Loucy (cell line): ENCODE measurements around the gene CCDC3.

ENCODE experiments used
- CTCF ChIP-seq: fragments of 200-600 bp; sonication (generic); conservative IDR thresholded peaks from 2 replicates; pipeline ENCODE4 v1.5.1; 2014; ENCODE audit warnings: mild to moderate bottlenecking, antibody characterized with exemption, low read length
- EZH2phosphoT487 ChIP-seq: fragments of 200-600 bp; IDR thresholded peaks from 2 replicates; pipeline ENCODE4 v1.6.1; 2018; ENCODE audit warnings: antibody characterized with exemption, mild to moderate bottlenecking, moderate library complexity, borderline replicate concordance

GRCh38 chr10:12941966-12942365 lies 59.5 kb downstream of the CCDC3 start:
- no peak for TF ChIP-seq CTCF
- no peak for TF ChIP-seq EZH2phosphoT487
